IMR-90 (cell line): ENCODE results near the gene GNG7. TPM values are rescaled to one million over a fixed set of nuclear protein-coding genes. Genes with fewer than 3 reads are reported as not detected.

Source experiments
- ATAC-seq: fragments of 200-7000 bp; cut with Tn5 transposase; 2 replicates; pipeline ENCODE4 v1.9.1; 2020; ENCODE audit warnings: low read depth, mild to moderate bottlenecking, moderate library complexity
- BruUV-seq: library from RNA; stranded (reverse); fragments of 400-500 nt; replicated peaks from 2 replicates; lab custom pipeline; 2021; lab: Mats Ljungman, UMichigan
- CTCF ChIA-PET: fragments of 300-600 bp; formaldehyde crosslinking; extraction: SDS; loops from one replicate; lab custom pipeline; 2021; ENCODE audit warnings: antibody characterized with exemption; lab: Yijun Ruan, JAX
- POLR2A ChIA-PET: fragments of 300-600 bp; sonication (Branson Sonifier 250); formaldehyde crosslinking; loops from one replicate; lab custom pipeline; 2022; ENCODE audit warnings: antibody characterized with exemption; ENCODE audit not compliant: unreplicated experiment; lab: Charles Lee
- DNase-seq: peaks from one replicate; pipeline ENCODE4 v3.0.0; 2013
- H2AFZ ChIP-seq: replicated peaks from 2 replicates; pipeline ENCODE3; 2013; ENCODE audit warnings: low read length, mild to moderate bottlenecking; ENCODE audit not compliant: poor library complexity
- H2AK5ac ChIP-seq: 2 replicates; pipeline ENCODE4 v1.6.1; 2013; ENCODE audit warnings: low read depth, low read length, inconsistent platforms
- H2AK9ac ChIP-seq: replicated peaks from 2 replicates; pipeline ENCODE3; 2013; ENCODE audit warnings: mild to moderate bottlenecking, low read depth, low read length, moderate library complexity; ENCODE audit not compliant: poor library complexity
- H2BK120ac ChIP-seq: 2 replicates; pipeline ENCODE4 v1.6.1; 2013; ENCODE audit warnings: low read depth, low read length, inconsistent platforms
- H2BK15ac ChIP-seq: 3 replicates; pipeline ENCODE4 v1.6.1; 2013; ENCODE audit warnings: low read depth, low read length, inconsistent platforms
- H2BK20ac ChIP-seq: 2 replicates; pipeline ENCODE4 v1.6.1; 2013; ENCODE audit warnings: low read depth, mild to moderate bottlenecking, inconsistent platforms, low read length, moderate library complexity
- H2BK5ac ChIP-seq: 2 replicates; pipeline ENCODE4 v1.6.1; 2013; ENCODE audit warnings: mild to moderate bottlenecking, low read depth, low read length, inconsistent platforms; ENCODE audit not compliant: poor library complexity, severe bottlenecking
- H3K14ac ChIP-seq: replicated peaks from 2 replicates; pipeline ENCODE4 v1.6.1; 2013; ENCODE audit warnings: low read depth, low read length, inconsistent platforms
- H3K18ac ChIP-seq: 2 replicates; pipeline ENCODE4 v1.6.1; 2013; ENCODE audit warnings: low read depth, low read length, control low read depth
- H3K23ac ChIP-seq: 2 replicates; pipeline ENCODE4 v1.6.1; 2013; ENCODE audit warnings: low read depth, low read length, inconsistent platforms
- H3K27ac ChIP-seq: 2 replicates; pipeline ENCODE4 v1.5.1; 2013; ENCODE audit warnings: mild to moderate bottlenecking, control low read depth, low read length; ENCODE audit not compliant: insufficient read depth
- H3K27me3 ChIP-seq: 2 replicates; pipeline ENCODE4 v1.6.1; 2013; ENCODE audit warnings: low read length; ENCODE audit not compliant: control insufficient read depth, insufficient read depth
- H3K36me3 ChIP-seq: 2 replicates; pipeline ENCODE4 v1.6.1; 2013; ENCODE audit warnings: low read length, mixed read lengths; ENCODE audit not compliant: control insufficient read depth, insufficient read depth
- H3K4ac ChIP-seq: 2 replicates; pipeline ENCODE4 v1.6.1; 2013; ENCODE audit warnings: low read depth, low read length, inconsistent platforms
- H3K4me1 ChIP-seq: 2 replicates; pipeline ENCODE4 v1.6.1; 2013; ENCODE audit warnings: low read length, mixed read lengths; ENCODE audit not compliant: control insufficient read depth, insufficient read depth
- H3K4me2 ChIP-seq: 2 replicates; pipeline ENCODE4 v1.6.1; 2013; ENCODE audit warnings: low read depth, mild to moderate bottlenecking, control low read depth, low read length, moderate library complexity
- H3K4me3 ChIP-seq: 2 replicates; pipeline ENCODE4 v1.5.1; 2013; ENCODE audit warnings: low read depth, mild to moderate bottlenecking, control low read depth, low read length, moderate library complexity; ENCODE audit not compliant: insufficient read depth
- H3K56ac ChIP-seq: 2 replicates; pipeline ENCODE4 v1.6.1; 2013; ENCODE audit warnings: low read length, inconsistent platforms; ENCODE audit not compliant: insufficient read depth; ENCODE audit errors: extremely low read depth
- H3K79me1 ChIP-seq, 2 experiments: 2 replicates each; pipeline ENCODE4 v1.6.1; 2013; ENCODE audit warnings: low read length in 2 of 2, inconsistent platforms in 1 of 2, low read depth in 1 of 2
- H3K9ac ChIP-seq: 2 replicates; pipeline ENCODE4 v1.6.1; 2013; ENCODE audit warnings: low read depth, low read length, control low read depth
- H3K9me1 ChIP-seq: 2 replicates; pipeline ENCODE4 v1.6.1; 2013; ENCODE audit warnings: low read length, inconsistent platforms; ENCODE audit not compliant: insufficient read depth
- H3K9me3 ChIP-seq: 2 replicates; pipeline ENCODE4 v1.6.1; 2013; ENCODE audit warnings: low read length; ENCODE audit not compliant: control insufficient read depth, insufficient read depth
- H4K20me1 ChIP-seq: 2 replicates; pipeline ENCODE4 v1.6.1; 2013; ENCODE audit warnings: low read length, inconsistent platforms; ENCODE audit not compliant: insufficient read depth
- H4K5ac ChIP-seq: 2 replicates; pipeline ENCODE4 v1.6.1; 2013; ENCODE audit warnings: mild to moderate bottlenecking, low read depth, low read length, control low read depth
- H4K8ac ChIP-seq, 2 experiments: 2 replicates each; pipeline ENCODE4 v1.6.1; 2013; ENCODE audit warnings: low read depth in 2 of 2, low read length in 2 of 2, control low read depth in 1 of 2, inconsistent platforms in 1 of 2
- H4K91ac ChIP-seq: 2 replicates; pipeline ENCODE4 v1.6.1; 2013; ENCODE audit warnings: low read depth, low read length, inconsistent platforms; ENCODE audit not compliant: insufficient read depth
- BHLHE40 ChIP-seq: fragments of 150-350 bp; IDR thresholded peaks from 2 replicates; pipeline ENCODE4 v1.6.1; 2016; ENCODE audit warnings: mild to moderate bottlenecking, low read depth, low read length
- CHD1 ChIP-seq: IDR thresholded peaks from 2 replicates; pipeline ENCODE4 v1.6.1; 2012; ENCODE audit warnings: low read depth, low read length, improper control_type of control experiment
- FOS ChIP-seq: fragments of 150-350 bp; IDR thresholded peaks from 2 replicates; pipeline ENCODE4 v1.6.1; 2016; ENCODE audit warnings: low read depth, low read length
- MAFK ChIP-seq: IDR thresholded peaks from 2 replicates; pipeline ENCODE4 v1.6.1; 2012; ENCODE audit warnings: low read depth, low read length, improper control_type of control experiment
- MAZ ChIP-seq: IDR thresholded peaks from 2 replicates; pipeline ENCODE4 v1.6.1; 2012; ENCODE audit warnings: low read depth, mild to moderate bottlenecking, low read length, improper control_type of control experiment, moderate library complexity, borderline replicate concordance
- MXI1 ChIP-seq: IDR thresholded peaks from 2 replicates; pipeline ENCODE4 v1.6.1; 2012; ENCODE audit warnings: low read depth, mild to moderate bottlenecking, low read length, moderate library complexity, borderline replicate concordance
- NFE2L2 ChIP-seq: fragments of 150-350 bp; IDR thresholded peaks from 2 replicates; pipeline ENCODE4 v1.6.1; 2016; ENCODE audit warnings: low read depth, mild to moderate bottlenecking, low read length
- POLR2A ChIP-seq: IDR thresholded peaks from 2 replicates; pipeline ENCODE4 v1.6.1; 2012; ENCODE audit warnings: mild to moderate bottlenecking, low read depth, low read length
- RAD21 ChIP-seq: IDR thresholded peaks from 2 replicates; pipeline ENCODE4 v1.6.1; 2012; ENCODE audit warnings: low read length, improper control_type of control experiment
- RCOR1 ChIP-seq: IDR thresholded peaks from 2 replicates; pipeline ENCODE4 v1.6.1; 2012; ENCODE audit warnings: mild to moderate bottlenecking, low read length, improper control_type of control experiment; ENCODE audit not compliant: insufficient replicate concordance
- WGBS, 2 experiments: methylation state at CpG; one replicate each; pipeline versions ENCODE4 v1.1.5 to v1.1.7; 2013; ENCODE audit warnings: missing lambda C conversion rate in 2 of 2; ENCODE audit not compliant: insufficient read length in 1 of 2; ENCODE audit errors: extremely low coverage in 2 of 2; 5-methylcytosine and 5-hydroxymethylcytosine counted together
- dilution Hi-C: fragments of 300-500 bp; cut with HindIII; formaldehyde crosslinking; loops from one replicate; pipeline ENCODE4 v1.14.3; 2018; ENCODE audit warnings: low sequenced_read_pairs; ENCODE audit not compliant: unreplicated experiment
- in situ Hi-C: fragments of 300-500 bp; cut with MboI; formaldehyde crosslinking; loops from 3 replicates; pipeline ENCODE4 v1.14.3; 2019; ENCODE audit warnings: low sequenced_read_pairs, inconsistent platforms, mixed read lengths
- intact Hi-C: fragments of 100-400 bp; cut with micrococcal nuclease; formaldehyde crosslinking; loops from 2 replicates; pipeline ENCODE4 v1.10.0; 2022
- polyA plus RNA-seq, 3 experiments: library from polyadenylated mRNA; depleted of rRNA; stranded (reverse); fragments of >200 nt; gene quantifications; 2 replicates each; pipeline ENCODE4 v1.2.3, GENCODE V29; 2012; ENCODE audit warnings: low replicate concordance in 1 of 3
- total RNA-seq: library from RNA; depleted of rRNA; stranded (reverse); fragments of >200 nt; gene quantifications from 2 replicates; pipeline ENCODE4 v1.2.3, GENCODE V29; 2012
- TF ChIP-seq, protein P1 (sequence below): fragments of 150-350 bp; IDR thresholded peaks from 2 replicates; pipeline ENCODE4 v1.6.1; 2016; ENCODE audit warnings: low read depth, mild to moderate bottlenecking, low read length, moderate library complexity, borderline replicate concordance
- TF ChIP-seq, protein P2 (sequence below): conservative IDR thresholded peaks from 2 replicates; pipeline ENCODE4 v1.5.1; 2012; ENCODE audit warnings: mild to moderate bottlenecking, low read depth, low read length, improper control_type of control experiment
- TF ChIP-seq, protein P3 (sequence below): fragments of 150-350 bp; IDR thresholded peaks from 2 replicates; pipeline ENCODE4 v1.6.1; 2017; ENCODE audit warnings: mild to moderate bottlenecking, antibody characterized with exemption, low read length, low read depth

The GNG7 gene
- total and polyA plus RNA-seq, 2 of the 4 experiments (the other 2 are of a cell fraction), result under 0.01 to 0.21 TPM

DNA sequence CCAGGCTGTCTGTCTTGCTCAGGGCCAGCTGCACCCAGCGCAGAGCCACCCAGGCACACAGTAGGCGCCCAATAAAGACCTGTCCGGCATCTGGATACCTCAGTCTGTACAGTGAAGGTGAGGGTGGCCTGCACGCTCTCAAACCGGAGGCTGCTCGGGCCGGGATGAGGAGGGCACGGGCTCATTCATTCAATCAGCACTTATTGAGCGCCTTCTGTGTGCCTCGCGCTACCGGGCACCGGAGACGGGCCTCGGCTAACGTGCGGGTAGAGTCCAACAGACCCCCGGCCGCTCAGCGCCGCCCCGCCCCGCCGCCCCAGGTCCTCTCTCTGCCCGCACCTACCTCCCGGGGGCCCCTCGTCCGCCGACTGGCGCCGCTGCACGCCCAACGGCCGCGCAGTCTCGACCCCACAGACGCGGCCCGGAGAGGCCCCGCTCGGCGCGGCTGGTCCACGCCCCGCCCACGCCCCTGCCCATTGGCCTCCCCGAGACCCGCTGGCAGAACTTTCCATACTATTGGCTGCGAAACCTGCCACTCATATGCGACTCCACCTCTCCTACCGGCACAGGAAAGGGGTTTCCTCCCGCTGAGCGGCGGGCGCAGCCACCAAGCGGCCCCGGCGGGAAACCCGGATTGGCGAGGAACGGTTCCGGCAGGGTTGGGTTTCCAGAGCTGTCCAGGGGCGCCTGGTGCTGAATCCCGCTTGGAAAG lies 37.3 kb upstream of the GNG7 start, which contains the start of gene SLC39A3:
SLC39A3 (minus strand) TSS at position 416 of the 712 bp plus-strand sequence. CDS start 2,760 bp downstream, outside the sequence.
- Histone ChIP-seq H3K4me1 (no peaks in the 10 kb centered on the region; the same call in 1 of the 2 replicates), H3K27ac (peak within 1 kb of the TSS; percentile 58), H2AK9ac (peak within 1 kb of the TSS; percentile 89), H3K36me3 (peaks cover 23% of the 10 kb centered on the region), H3K14ac (peak within 1 kb of the TSS; percentile 33; the same call in 1 of the 2 replicates), H3K9me1 (0 out of 2 replicates have a peak, but pooled peaks cover 2% of the 10 kb centered on the region), H4K5ac (peak within 1 kb of the TSS; percentile 34; the same call in 1 of the 2 replicates), H2BK20ac (no peak within 1 kb of the TSS), H3K4me2 (peak within 1 kb of the TSS; percentile 83), H2BK15ac (no peak within 1 kb of the TSS), H2AK5ac (peak within 1 kb of the TSS; percentile 51; the same call in 1 of the 2 replicates), H3K4ac (peak within 1 kb of the TSS; percentile 71), H2BK5ac (no peak within 1 kb of the TSS), H3K56ac (no peak within 1 kb of the TSS; the same call in 1 of the 2 replicates), H3K9ac (peak within 1 kb of the TSS; percentile 87), H4K91ac (no peak within 1 kb of the TSS), H4K8ac (peak within 1 kb of the TSS; percentile 50 to 81; a peak in 2 of 4 replicates), H3K18ac (no peak within 1 kb of the TSS), H3K79me1 (peaks cover 11 to 26% of the 10 kb centered on the region in 2 experiments; a peak in 3 of 4 replicates), H2BK120ac (no peak within 1 kb of the TSS), H3K9me3 (no peaks in the 10 kb centered on the region; the same call in 1 of the 2 replicates), H4K20me1 (no peaks in the 10 kb centered on the region; the same call in 1 of the 2 replicates), H2AFZ (peak within 1 kb of the TSS; percentile 90), H3K23ac (peak within 1 kb of the TSS; percentile 65; the same call in 1 of the 2 replicates), H3K4me3 (peak within 1 kb of the TSS; percentile 91), H3K27me3 (no peaks in the 10 kb centered on the region)
- DNase-seq, result peak; percentile 98
- BruUV-seq, result no TSS peak
- in situ Hi-C loops, result no loop called here
- intact Hi-C loops, result loop anchor here (2.0 to 10.0 kb wide), 2 partner anchors 43 to 265 kb away; partner anchors contain the start of genes GADD45B and SGTA
- ChIA-PET CTCF (no interaction called here), POLR2A (no interaction called here)
- 0% methylated on average over 33 of the region's 64 CpGs; no CpG with 5 or more reads in 1 of the 2 experiments for WGBS, 2 experiments
- dilution Hi-C loops, result no loop called here
- peak; percentile 100 for ATAC-seq
- TF ChIP-seq RCOR1, result peak; percentile 99
- TF ChIP-seq, protein P1, sequence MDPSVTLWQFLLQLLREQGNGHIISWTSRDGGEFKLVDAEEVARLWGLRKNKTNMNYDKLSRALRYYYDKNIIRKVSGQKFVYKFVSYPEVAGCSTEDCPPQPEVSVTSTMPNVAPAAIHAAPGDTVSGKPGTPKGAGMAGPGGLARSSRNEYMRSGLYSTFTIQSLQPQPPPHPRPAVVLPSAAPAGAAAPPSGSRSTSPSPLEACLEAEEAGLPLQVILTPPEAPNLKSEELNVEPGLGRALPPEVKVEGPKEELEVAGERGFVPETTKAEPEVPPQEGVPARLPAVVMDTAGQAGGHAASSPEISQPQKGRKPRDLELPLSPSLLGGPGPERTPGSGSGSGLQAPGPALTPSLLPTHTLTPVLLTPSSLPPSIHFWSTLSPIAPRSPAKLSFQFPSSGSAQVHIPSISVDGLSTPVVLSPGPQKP, result no peak
- no peak for TF ChIP-seq MAFK
- 0 out of 2 replicates have a peak, but pooled peaks have one; percentile 12 for TF ChIP-seq BHLHE40
- TF ChIP-seq NFE2L2, result no peak
- TF ChIP-seq POLR2A, result peak; percentile 36; the same call in 1 of the 2 replicates
- TF ChIP-seq, protein P2, sequence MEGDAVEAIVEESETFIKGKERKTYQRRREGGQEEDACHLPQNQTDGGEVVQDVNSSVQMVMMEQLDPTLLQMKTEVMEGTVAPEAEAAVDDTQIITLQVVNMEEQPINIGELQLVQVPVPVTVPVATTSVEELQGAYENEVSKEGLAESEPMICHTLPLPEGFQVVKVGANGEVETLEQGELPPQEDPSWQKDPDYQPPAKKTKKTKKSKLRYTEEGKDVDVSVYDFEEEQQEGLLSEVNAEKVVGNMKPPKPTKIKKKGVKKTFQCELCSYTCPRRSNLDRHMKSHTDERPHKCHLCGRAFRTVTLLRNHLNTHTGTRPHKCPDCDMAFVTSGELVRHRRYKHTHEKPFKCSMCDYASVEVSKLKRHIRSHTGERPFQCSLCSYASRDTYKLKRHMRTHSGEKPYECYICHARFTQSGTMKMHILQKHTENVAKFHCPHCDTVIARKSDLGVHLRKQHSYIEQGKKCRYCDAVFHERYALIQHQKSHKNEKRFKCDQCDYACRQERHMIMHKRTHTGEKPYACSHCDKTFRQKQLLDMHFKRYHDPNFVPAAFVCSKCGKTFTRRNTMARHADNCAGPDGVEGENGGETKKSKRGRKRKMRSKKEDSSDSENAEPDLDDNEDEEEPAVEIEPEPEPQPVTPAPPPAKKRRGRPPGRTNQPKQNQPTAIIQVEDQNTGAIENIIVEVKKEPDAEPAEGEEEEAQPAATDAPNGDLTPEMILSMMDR, result no peak
- TF ChIP-seq MXI1, result peak; percentile 76
- 0 out of 2 replicates have a peak, but pooled peaks have one; percentile 27 for TF ChIP-seq CHD1
- TF ChIP-seq, protein P3, sequence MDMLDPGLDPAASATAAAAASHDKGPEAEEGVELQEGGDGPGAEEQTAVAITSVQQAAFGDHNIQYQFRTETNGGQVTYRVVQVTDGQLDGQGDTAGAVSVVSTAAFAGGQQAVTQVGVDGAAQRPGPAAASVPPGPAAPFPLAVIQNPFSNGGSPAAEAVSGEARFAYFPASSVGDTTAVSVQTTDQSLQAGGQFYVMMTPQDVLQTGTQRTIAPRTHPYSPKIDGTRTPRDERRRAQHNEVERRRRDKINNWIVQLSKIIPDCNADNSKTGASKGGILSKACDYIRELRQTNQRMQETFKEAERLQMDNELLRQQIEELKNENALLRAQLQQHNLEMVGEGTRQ, result no peak
- TF ChIP-seq FOS, result peak; percentile 46; the same call in 1 of the 2 replicates
- peak; percentile 83 for TF ChIP-seq MAZ
- TF ChIP-seq RAD21, result 0 out of 2 replicates have a peak, but pooled peaks have one; percentile 13
